HepG2 (cell line): ENCODE measurements around the gene ATP8B1. TPM values are rescaled to one million over a fixed set of nuclear protein-coding genes. Genes with fewer than 3 reads are reported as not detected.
"Not testable (repeated sequence)": the region's sequence is repeated elsewhere in the genome, so short reads cannot be mapped to it uniquely, and the experiment has no call there.

Source experiments
- CTCF ChIP-seq: sonication (generic); formaldehyde crosslinking; IDR thresholded peaks from 2 replicates; pipeline ENCODE4 v1.5.0; 2020; ENCODE audit warnings: mild to moderate bottlenecking, missing genetic modification reagents, moderate library complexity
- FOXA1 ChIP-seq, 2 experiments: fragments of 450-650 bp in 1 of 2; sonication (generic) in 1 of 2; formaldehyde crosslinking in 1 of 2; IDR thresholded peaks; 2 replicates each; pipeline versions ENCODE4 v1.4.0 to v1.6.1; 2016 to 2020; ENCODE audit warnings: missing genetic modification reagents in 1 of 2
- HIC2 ChIP-seq: sonication (generic); formaldehyde crosslinking; IDR thresholded peaks from 2 replicates; pipeline ENCODE4 v1.9.0; 2022; ENCODE audit warnings: low read depth, missing genetic modification reagents
- HNF4A ChIP-seq: sonication (generic); formaldehyde crosslinking; IDR thresholded peaks from 2 replicates; pipeline ENCODE4 v1.4.0; 2020; ENCODE audit warnings: missing genetic modification reagents
- HOXA3 ChIP-seq: sonication (generic); formaldehyde crosslinking; IDR thresholded peaks from 2 replicates; pipeline ENCODE4 v1.5.0; 2020; ENCODE audit warnings: missing genetic modification reagents
- MTA1 ChIP-seq: sonication (generic); formaldehyde crosslinking; IDR thresholded peaks from 2 replicates; pipeline ENCODE4 v1.4.0; 2020; ENCODE audit warnings: missing genetic modification reagents, mild to moderate bottlenecking, borderline replicate concordance
- RAD21 ChIP-seq: fragments of 450-650 bp; formaldehyde crosslinking; IDR thresholded peaks from 2 replicates; pipeline ENCODE4 v1.5.0; 2020; ENCODE audit warnings: mild to moderate bottlenecking
- RCOR2 ChIP-seq: IDR thresholded peaks from 2 replicates; pipeline ENCODE4 v1.6.1; 2016; ENCODE audit warnings: missing biosample characterization, missing genetic modification reagents
- SP5 ChIP-seq: IDR thresholded peaks from 2 replicates; pipeline ENCODE4 v1.6.1; 2016; ENCODE audit warnings: low read depth, borderline replicate concordance
- ZNF292 ChIP-seq: sonication (generic); formaldehyde crosslinking; IDR thresholded peaks from 2 replicates; pipeline ENCODE4 v1.8.1; 2022; ENCODE audit warnings: mild to moderate bottlenecking, low read depth, missing genetic modification reagents, borderline replicate concordance
- polyA plus RNA-seq, 8 experiments: library from polyadenylated mRNA; depleted of rRNA in 3 of 8; stranded (reverse) in 7 of 8; unstranded in 1 of 8; fragments of >200 nt; fragmentation: Illumina TruSeq in 4 of 8; extraction: Trizol in 4 of 8; gene quantifications; 2 replicates each; pipeline versions ENCODE4 v1.2.1 to v1.2.3, GENCODE V29; 2011 to 2016; ENCODE audit warnings: low read depth in 4 of 8, missing spikeins in 1 of 8, mixed read lengths in 1 of 8; ENCODE audit not compliant: insufficient read depth in 1 of 8
- total RNA-seq, 5 experiments: library from RNA; depleted of rRNA; stranded (reverse); fragments of >200 nt; fragmentation: Illumina TruSeq; extraction: Trizol; gene quantifications; 2 replicates each; pipeline ENCODE4 v1.2.3, GENCODE V29; 2016; ENCODE audit warnings: low read depth in 1 of 5

The ATP8B1 gene
- total and polyA plus RNA-seq, 2 of the 13 experiments (the other 11 are each of a cell fraction or from before 2014, with no cell fraction given), result 2.8 to 4.0 TPM

GRCh38 chr18:57719211-57719935, 83.7 kb downstream of the ATP8B1 start (continued):
- TF ChIP-seq HIC2 (CRISPR knock-in tag) (peak; percentile 50; the same call in 1 of the 2 replicates), MTA1 (CRISPR knock-in tag) (peak; percentile 30; the same call in 1 of the 2 replicates), ZNF292 (CRISPR knock-in tag) (peak; percentile 79; the same call in 1 of the 2 replicates), FOXA1 (CRISPR knock-in tag; IDR thresholded peaks at IDR 0.05) (peak; percentile 88), RCOR2 (0 out of 2 replicates have a peak, but pooled peaks have one; percentile 22), CTCF (CRISPR knock-in tag) (peak; percentile 30), SP5 (CRISPR knock-in tag) (0 out of 2 replicates have a peak, but pooled peaks have one; percentile 13), RAD21 (CRISPR knock-in tag) (0 out of 2 replicates have a peak, but pooled peaks have one; percentile 25), HNF4A (CRISPR knock-in tag) (peak; percentile 19; the same call in 1 of the 2 replicates), HOXA3 (CRISPR knock-in tag) (peak; percentile 60; the same call in 1 of the 2 replicates)
- TF ChIP-seq FOXA1 (IDR thresholded peaks at IDR 0.05), result not testable (repeated sequence)
